ENCODE results near the gene S100A14.
"Not testable (repeated sequence)": the region's sequence is repeated elsewhere in the genome, so short reads cannot be mapped to it uniquely, and the experiment has no call there.

Gene S100A14

DNA sequence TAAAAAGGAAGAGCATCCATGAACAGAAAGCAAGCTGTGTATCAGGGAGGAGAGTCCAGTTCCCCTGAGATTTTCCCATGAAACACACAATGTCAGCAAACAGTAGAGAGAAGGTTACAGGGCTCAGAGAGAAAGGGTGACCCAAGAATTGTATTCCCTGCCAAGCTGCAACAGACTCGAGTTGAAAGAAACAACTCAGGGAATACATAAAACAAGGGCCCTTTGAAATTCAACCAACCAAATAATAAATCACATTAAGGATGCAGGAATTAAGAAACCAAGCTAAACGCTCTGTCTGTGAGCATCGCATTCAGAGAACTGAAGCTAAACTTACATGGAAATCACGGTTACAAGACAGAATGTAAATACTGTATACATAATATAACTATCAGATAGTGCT, 23.4 kb downstream of the S100A14 start:
- TF ChIP-seq, protein P1, sequence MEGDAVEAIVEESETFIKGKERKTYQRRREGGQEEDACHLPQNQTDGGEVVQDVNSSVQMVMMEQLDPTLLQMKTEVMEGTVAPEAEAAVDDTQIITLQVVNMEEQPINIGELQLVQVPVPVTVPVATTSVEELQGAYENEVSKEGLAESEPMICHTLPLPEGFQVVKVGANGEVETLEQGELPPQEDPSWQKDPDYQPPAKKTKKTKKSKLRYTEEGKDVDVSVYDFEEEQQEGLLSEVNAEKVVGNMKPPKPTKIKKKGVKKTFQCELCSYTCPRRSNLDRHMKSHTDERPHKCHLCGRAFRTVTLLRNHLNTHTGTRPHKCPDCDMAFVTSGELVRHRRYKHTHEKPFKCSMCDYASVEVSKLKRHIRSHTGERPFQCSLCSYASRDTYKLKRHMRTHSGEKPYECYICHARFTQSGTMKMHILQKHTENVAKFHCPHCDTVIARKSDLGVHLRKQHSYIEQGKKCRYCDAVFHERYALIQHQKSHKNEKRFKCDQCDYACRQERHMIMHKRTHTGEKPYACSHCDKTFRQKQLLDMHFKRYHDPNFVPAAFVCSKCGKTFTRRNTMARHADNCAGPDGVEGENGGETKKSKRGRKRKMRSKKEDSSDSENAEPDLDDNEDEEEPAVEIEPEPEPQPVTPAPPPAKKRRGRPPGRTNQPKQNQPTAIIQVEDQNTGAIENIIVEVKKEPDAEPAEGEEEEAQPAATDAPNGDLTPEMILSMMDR (IDR thresholded peaks at IDR 0.05): no peak
- H3K4me3 ChIP-seq: no peak overlapping the region
- H3K27ac ChIP-seq: no peak overlapping the region
- DNase-seq (ENCODE audit: low spot score): no peak

DNA sequence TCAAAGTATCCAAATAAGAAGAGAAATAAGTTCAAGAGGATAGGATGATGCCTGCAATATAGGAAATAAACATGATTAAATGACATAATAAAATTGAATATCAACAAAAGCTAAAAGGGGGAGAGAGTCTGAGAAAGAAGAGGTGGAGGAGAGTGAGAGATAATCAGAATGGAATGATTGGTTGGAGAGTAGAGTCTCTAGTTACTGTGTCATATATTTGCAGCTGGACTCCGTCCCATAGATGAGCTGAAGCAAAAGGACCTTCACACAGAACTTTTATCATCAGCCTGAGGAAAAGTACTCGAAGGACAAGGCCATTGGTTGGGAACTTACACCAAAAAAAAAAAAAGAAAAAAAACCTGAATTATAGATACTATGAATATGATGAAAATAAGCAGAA, 27.6 kb downstream of the S100A14 start:
- H3K27ac ChIP-seq: no peak overlapping the region
- DNase-seq (ENCODE audit: low spot score): no peak
- TF ChIP-seq, protein P1 (IDR thresholded peaks at IDR 0.05): no peak
- H3K4me3 ChIP-seq: no peak overlapping the region

DNA sequence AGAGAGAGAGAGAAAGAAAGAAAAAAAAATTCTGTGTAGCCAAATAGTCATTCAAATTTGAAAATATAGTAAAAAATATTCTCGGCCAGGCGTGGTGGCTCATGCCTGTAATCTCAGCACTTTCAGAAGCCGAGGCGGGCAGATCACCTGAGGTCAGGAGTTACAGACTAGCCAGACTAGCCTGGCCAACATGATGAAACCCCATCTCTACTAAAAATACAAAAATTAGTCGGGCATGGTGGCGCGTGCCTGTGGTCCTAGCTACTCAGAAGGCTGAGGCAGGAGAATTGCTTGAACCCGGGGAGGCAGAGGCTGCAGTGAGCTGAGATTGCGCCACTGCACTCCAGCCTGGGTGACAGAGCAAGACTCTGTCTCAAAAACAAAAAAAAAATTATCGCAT, 28.1 kb downstream of the S100A14 start:
- H3K4me3 ChIP-seq; H3K27ac ChIP-seq; DNase-seq (ENCODE audit: low spot score): not testable (repeated sequence)

DNA sequence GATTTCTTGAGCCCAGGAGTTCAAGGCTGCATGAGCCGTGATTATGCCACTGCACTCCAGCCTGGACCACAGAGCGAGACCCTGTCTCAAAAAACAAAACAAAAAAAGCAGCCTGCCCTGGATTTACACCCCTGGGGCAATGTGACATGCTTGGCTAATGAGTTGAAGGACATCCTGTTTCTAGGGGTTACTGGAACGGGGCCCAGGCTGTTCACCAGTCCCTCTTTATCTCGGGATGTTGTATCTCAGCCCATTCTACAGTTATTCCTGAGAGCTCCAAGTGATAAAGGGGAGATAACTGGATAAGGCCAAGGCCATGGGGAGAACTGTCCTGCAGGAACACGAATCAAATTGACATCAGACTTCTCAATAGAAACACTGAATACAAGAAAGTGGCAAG, 28.8 kb downstream of the S100A14 start:
- no peak overlapping the region for H3K27ac ChIP-seq
- DNase-seq (ENCODE audit: low spot score): no peak
- H3K4me3 ChIP-seq: no peak overlapping the region
- TF ChIP-seq, protein P1 (IDR thresholded peaks at IDR 0.05): no peak

DNA sequence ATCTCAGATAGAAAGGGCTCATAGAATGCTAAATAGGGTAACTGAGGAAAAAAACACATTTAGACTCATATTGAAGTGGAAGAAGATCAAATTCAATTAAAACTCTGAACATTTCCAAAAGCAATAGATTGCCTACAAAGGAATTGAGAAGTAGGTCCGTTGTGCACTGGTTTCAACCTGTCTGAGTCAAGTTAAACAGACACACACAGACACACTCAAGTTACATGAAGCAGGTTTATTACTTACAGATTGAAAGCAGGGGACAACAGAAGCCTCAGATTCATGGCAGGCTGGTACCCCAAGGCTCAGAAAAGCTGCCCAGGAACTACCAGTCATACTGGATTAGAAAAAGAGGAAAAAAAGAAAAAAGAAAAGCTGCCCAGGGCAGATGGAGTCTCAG, 29.8 kb downstream of the S100A14 start:
- Histone ChIP-seq H3K27ac (no peak overlapping the region), H3K4me3 (no peak overlapping the region)
- no peak for DNase-seq (ENCODE audit: low spot score)
- TF ChIP-seq, protein P1 (IDR thresholded peaks at IDR 0.05): no peak

DNA sequence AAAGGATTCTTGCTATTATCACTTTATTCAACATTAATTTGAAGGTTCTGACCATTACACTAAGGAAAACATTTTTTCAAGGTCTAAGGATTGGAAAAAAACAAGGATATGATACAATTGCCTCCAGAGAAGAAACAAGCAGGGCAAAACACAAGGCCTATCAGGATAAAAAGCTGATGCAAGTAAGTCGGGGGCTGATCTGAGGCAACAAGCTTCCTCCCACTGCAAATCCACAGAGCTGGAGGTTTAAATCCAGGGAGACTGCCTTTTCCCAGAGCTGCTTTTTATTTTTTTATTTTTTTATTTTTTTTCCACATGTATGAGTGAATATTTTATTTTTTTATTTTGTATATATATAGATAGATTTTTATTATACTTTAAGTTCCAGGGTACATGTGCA, 31.1 kb downstream of the S100A14 start:
- TF ChIP-seq, protein P1 (IDR thresholded peaks at IDR 0.05): no peak
- DNase-seq (ENCODE audit: low spot score): no peak
- no peak overlapping the region for H3K4me3 ChIP-seq
- H3K27ac ChIP-seq: no peak overlapping the region

DNA sequence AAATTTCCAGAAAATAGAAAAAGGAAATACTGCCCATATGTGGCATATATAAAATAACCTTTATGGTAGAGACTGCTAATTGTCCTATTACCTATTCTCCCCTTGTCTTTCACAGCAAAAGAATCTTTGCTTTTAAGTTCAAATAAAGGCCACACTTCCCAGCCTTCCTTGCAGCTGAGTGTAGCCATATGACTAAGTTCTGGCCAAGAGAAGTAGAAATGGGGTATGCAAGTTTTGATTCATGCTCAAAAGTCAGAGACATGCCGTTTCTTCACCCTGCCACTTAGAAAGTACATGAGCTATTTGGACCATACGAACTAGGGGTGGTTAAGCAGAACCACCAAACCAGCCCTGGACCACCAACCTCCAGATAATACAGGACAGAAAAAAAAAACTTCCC, 32.1 kb downstream of the S100A14 start:
- Histone ChIP-seq H3K27ac (no peak overlapping the region), H3K4me3 (no peak overlapping the region)
- DNase-seq (ENCODE audit: low spot score): no peak
- TF ChIP-seq, protein P1 (IDR thresholded peaks at IDR 0.05): no peak

DNA sequence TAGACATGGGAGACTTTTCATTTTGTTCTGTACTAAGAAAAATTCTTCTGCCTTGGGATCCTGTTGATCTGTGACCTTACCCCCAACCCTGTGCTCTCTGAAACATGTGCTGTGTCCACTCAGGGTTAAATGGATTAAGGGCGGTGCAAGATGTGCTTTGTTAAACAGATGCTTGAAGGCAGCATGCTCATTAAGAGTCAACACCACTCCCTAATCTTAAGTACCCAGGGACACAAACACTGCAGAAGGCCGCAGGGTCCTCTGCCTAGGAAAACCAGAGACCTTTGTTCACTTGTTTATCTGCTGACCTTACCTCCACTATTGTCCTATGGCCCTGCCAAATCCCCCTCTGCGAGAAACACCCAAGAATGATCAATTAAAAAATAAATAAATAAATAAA, 32.6 kb downstream of the S100A14 start:
- H3K27ac ChIP-seq; DNase-seq (ENCODE audit: low spot score): not testable (repeated sequence)

DNA sequence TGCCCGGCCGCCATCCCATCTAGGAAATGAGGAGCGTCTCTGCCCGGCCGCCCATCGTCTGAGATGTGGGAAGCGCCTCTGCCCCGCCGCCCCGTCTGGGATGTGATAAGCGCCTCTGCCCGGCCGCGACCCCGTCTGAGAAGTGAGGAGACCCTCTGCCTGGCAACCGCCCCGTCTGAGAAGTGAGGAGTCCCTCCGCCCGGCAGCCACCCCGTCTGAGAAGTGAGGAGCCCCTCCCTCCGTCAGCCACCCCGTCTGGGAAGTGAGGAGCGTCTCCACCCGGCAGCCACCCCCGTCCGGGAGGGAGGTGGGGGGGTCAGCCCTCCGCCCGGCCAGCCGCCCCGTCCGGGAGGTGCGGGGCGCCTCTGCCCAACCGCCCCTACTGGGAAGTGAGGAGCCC, 33.3 kb downstream of the S100A14 start:
- not testable (repeated sequence) for H3K4me3 ChIP-seq; DNase-seq (ENCODE audit: low spot score); H3K27ac ChIP-seq

More for the DNA sequence above, 32.6 kb downstream of the S100A14 start:
- H3K4me3 ChIP-seq: not testable (repeated sequence)

All from coronary artery (tissue), 2 donors.